ENCODE data around the gene CAPN6.

Gene CAPN6

GRCh38 chrX:111284631-111285293 is 14.5 kb upstream of the CAPN6 start:
- H3K4me3 ChIP-seq (replicated peaks in 1 of 2; ENCODE audit: low read depth in 2 of 2, low read length in 2 of 2): no peak overlapping the region
- no peak for TF ChIP-seq CTCF (IDR thresholded peaks at IDR 0.05; ENCODE audit: low read depth, low read length)
- DNase-seq (ENCODE audit: low read depth in 2 of 2): no peak

DNA sequence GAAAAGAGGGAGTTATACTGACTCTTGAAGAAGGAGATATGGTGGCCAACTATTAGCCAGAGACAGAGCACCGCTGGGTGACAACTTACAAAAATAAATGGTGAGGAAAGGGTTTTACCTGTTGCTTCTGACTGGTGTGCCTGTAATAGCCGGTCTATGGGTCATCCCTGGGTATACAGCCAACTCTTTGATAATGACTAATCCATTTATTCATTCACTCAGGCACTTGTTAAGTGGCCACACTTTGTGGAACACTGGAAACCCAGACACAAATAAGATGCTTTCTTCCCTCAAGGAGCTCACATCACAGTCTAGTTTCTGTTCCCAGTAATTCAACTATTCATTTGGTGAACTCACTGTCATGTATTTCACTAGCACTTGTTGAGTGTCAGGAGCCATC is 13.2 kb upstream of the CAPN6 start:
- no peak for TF ChIP-seq CTCF (IDR thresholded peaks at IDR 0.05; ENCODE audit: low read depth, low read length)
- H3K4me3 ChIP-seq (replicated peaks in 1 of 2; ENCODE audit: low read depth in 2 of 2, low read length in 2 of 2): no peak overlapping the region
- no peak for DNase-seq (ENCODE audit: low read depth in 2 of 2)

- no peak for DNase-seq (ENCODE audit: low read depth in 2 of 2)
- no peak for TF ChIP-seq CTCF (IDR thresholded peaks at IDR 0.05; ENCODE audit: low read depth, low read length)
- no peak overlapping the region for H3K4me3 ChIP-seq (replicated peaks in 1 of 2; ENCODE audit: low read depth in 2 of 2, low read length in 2 of 2)
These were observed 12.7 kb upstream of the CAPN6 start for GRCh38 chrX:111282991-111283390.

- TF ChIP-seq CTCF (IDR thresholded peaks at IDR 0.05; ENCODE audit: low read depth, low read length): no peak
- no peak for DNase-seq (ENCODE audit: low read depth in 2 of 2)
- no peak overlapping the region for H3K4me3 ChIP-seq (replicated peaks in 1 of 2; ENCODE audit: low read depth in 2 of 2, low read length in 2 of 2)
These were observed 11.9 kb upstream of the CAPN6 start for GRCh38 chrX:111282139-111282538.

DNA sequence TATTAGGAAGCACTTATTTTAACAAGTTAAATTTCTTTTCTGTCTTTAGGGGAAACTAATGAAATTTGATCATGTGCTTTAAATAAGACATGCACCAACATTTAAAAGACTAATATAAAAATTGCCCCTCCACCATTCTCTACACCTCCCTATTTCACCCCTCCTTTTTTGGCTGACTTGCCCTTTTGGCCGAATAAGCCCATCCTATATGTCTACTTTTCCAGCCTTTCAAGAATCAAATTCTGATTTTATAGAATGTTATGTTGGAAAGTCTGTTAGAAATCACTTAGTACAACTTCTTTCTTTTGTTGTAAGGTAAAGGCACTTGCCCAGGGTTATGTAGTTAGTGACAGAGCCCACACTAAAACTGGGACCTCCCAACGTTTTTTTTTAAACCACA is 1.8 kb downstream of the CAPN6 start:
- H3K4me3 ChIP-seq (replicated peaks in 1 of 2; ENCODE audit: low read depth in 2 of 2, low read length in 2 of 2): no peak overlapping the region
- DNase-seq (ENCODE audit: low read depth in 2 of 2): no peak
- no peak for TF ChIP-seq CTCF (IDR thresholded peaks at IDR 0.05; ENCODE audit: low read depth, low read length)

DNA sequence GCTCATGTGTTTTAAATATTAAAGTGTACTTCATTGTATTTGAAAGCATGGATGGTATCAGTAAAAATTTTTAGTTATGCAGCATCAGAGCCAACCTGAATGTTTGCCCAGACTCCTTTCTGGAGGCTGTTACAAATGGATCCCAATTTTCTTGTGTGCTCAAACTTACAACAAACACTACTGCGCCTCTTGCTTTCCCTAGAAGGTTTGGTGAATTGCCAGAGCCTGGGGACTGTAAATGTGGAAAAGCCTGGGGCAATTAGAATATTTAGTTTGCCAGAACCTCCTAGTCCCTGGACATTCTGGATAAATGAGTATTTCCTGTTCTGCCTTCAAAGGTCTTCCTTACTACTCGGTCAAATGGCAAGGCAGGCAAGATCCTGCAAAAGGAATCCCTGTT is 4.8 kb downstream of the CAPN6 start:
- no peak overlapping the region for H3K4me3 ChIP-seq (replicated peaks in 1 of 2; ENCODE audit: low read depth in 2 of 2, low read length in 2 of 2)
- no peak for TF ChIP-seq CTCF (IDR thresholded peaks at IDR 0.05; ENCODE audit: low read depth, low read length)
- no peak for DNase-seq (ENCODE audit: low read depth in 2 of 2)

DNA sequence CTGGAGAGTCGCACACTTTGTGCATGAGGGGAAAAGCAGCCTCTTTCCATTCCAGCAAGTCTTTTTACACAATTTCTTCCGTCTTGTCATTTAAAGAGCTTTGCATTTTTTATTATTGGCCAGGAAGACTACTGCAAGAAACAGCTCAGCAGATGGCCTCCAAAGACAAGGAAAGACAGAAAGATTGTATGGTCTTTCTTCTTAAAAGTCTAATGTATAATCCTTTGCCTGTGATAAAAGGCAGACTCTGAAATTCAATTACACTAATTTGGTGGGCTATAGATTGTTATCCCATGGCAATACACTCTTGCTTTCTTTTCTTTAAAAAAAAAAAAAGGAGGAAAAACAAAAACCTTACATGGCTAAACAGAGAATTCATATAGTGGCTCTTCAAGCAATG is 5.9 kb downstream of the CAPN6 start:
- no peak for TF ChIP-seq CTCF (IDR thresholded peaks at IDR 0.05; ENCODE audit: low read depth, low read length)
- DNase-seq (ENCODE audit: low read depth in 2 of 2): no peak
- H3K4me3 ChIP-seq (replicated peaks in 1 of 2; ENCODE audit: low read depth in 2 of 2, low read length in 2 of 2): no peak overlapping the region

Measured in cardiac fibroblast (primary cell).